Astrocyte of the spinal cord (primary cell): ENCODE data around the gene CEP43.

Source experiments
- DNase-seq: peaks from one replicate; pipeline ENCODE4 v3.0.0; 2011; ENCODE audit warnings: low read depth, low spot score
- H3K4me3 ChIP-seq: 2 replicates; pipeline ENCODE4 v1.5.1; 2011; ENCODE audit warnings: low read depth, mild to moderate bottlenecking, low read length, moderate library complexity
- CTCF ChIP-seq: IDR thresholded peaks from 2 replicates; pipeline ENCODE4 v1.5.1; 2012; ENCODE audit warnings: low read depth, mild to moderate bottlenecking, low read length, inconsistent platforms
- in situ Hi-C: cut with HindIII; loops from 2 replicates; pipeline ENCODE4 v1.10.0; 2017; ENCODE audit warnings: low sequenced_read_pairs

The CEP43 gene

GRCh38 chr6:167027772-167028171, 28.6 kb downstream of the CEP43 start:
- H3K4me3 ChIP-seq: no peak overlapping the region
- in situ Hi-C loops: no loop called here
- TF ChIP-seq CTCF: no peak
- no peak for DNase-seq

- TF ChIP-seq CTCF: no peak
- in situ Hi-C loops: no loop called here
Observed at GRCh38 chr6:167030222-167031072, 31.2 kb downstream of the CEP43 start.

GRCh38 chr6:167031082-167031709, 32.0 kb downstream of the CEP43 start:
- in situ Hi-C loops: no loop called here

More at GRCh38 chr6:167030222-167031072, 31.2 kb downstream of the CEP43 start:
- H3K4me3 ChIP-seq: no peak overlapping the region
- DNase-seq: no peak

GRCh38 chr6:167034056-167034455, 34.9 kb downstream of the CEP43 start:
- DNase-seq: no peak
- H3K4me3 ChIP-seq: no peak overlapping the region
- in situ Hi-C loops: no loop called here
- TF ChIP-seq CTCF: no peak

More at GRCh38 chr6:167031082-167031709, 32.0 kb downstream of the CEP43 start:
- DNase-seq: no peak
- no peak overlapping the region for H3K4me3 ChIP-seq
- no peak for TF ChIP-seq CTCF

GRCh38 chr6:167037762-167038161, 38.6 kb downstream of the CEP43 start:
- no peak overlapping the region for H3K4me3 ChIP-seq
- no peak for DNase-seq
- TF ChIP-seq CTCF: no peak
- in situ Hi-C loops: no loop called here

- H3K4me3 ChIP-seq: no peak overlapping the region
- DNase-seq: no peak
- TF ChIP-seq CTCF: no peak
- in situ Hi-C loops: no loop called here
Observed at GRCh38 chr6:167044696-167045095, 45.5 kb downstream of the CEP43 start.
